ENCODE results near the gene SLC12A6.

GRCh38 chr15:34292621-34293020 lies 45.0 kb downstream of the SLC12A6 start:
- TF ChIP-seq FOXA1 (IDR thresholded peaks at IDR 0.05) (no peak), FOXK2 (IDR thresholded peaks at IDR 0.05) (no peak), SP1 (IDR thresholded peaks at IDR 0.05) (no peak), FOXM1 (IDR thresholded peaks at IDR 0.05; ENCODE audit: borderline replicate concordance) (no peak), TARDBP (IDR thresholded peaks at IDR 0.05) (no peak), ELF4 (IDR thresholded peaks at IDR 0.05) (no peak), ZNF384 (IDR thresholded peaks at IDR 0.05) (no peak), PKNOX1 (IDR thresholded peaks at IDR 0.05) (no peak), CTBP1 (IDR thresholded peaks at IDR 0.05; ENCODE audit: borderline replicate concordance) (no peak)
